HEK293 (cell line): ENCODE measurements around the gene ADD2.

ENCODE experiments used
- EGR2 ChIP-seq: fragments of 450-650 bp; formaldehyde crosslinking; IDR thresholded peaks from 2 replicates; pipeline ENCODE4 v1.5.1; 2016; ENCODE audit warnings: low read depth, missing biosample characterization, missing genetic modification characterization
- PBX3 ChIP-seq: sonication (generic); formaldehyde crosslinking; IDR thresholded peaks from 2 replicates; pipeline ENCODE4 v1.8.1; 2022; ENCODE audit warnings: mild to moderate bottlenecking, moderate library complexity, missing genetic modification reagents
- PRDM6 ChIP-seq: fragments of 450-650 bp; formaldehyde crosslinking; IDR thresholded peaks from 2 replicates; pipeline ENCODE4 v1.5.1; 2017; ENCODE audit warnings: missing biosample characterization, missing genetic modification characterization
- YY2 ChIP-seq: fragments of 450-650 bp; formaldehyde crosslinking; IDR thresholded peaks from 2 replicates; pipeline ENCODE4 v1.5.1; 2016; ENCODE audit warnings: missing biosample characterization, missing genetic modification characterization
- ZBTB17 ChIP-seq: fragments of 450-650 bp; formaldehyde crosslinking; IDR thresholded peaks from 2 replicates; pipeline ENCODE4 v1.5.1; 2016; ENCODE audit warnings: missing biosample characterization, missing genetic modification characterization
- ZNF324 ChIP-seq: fragments of 450-650 bp; formaldehyde crosslinking; IDR thresholded peaks from 2 replicates; pipeline ENCODE4 v1.5.1; 2016; ENCODE audit warnings: missing biosample characterization, missing genetic modification characterization
- ZNF37A ChIP-seq: fragments of 450-650 bp; IDR thresholded peaks from 2 replicates; pipeline ENCODE4 v1.5.1; 2018; ENCODE audit warnings: missing biosample characterization, missing genetic modification characterization
- ZNF830 ChIP-seq: fragments of 450-650 bp; IDR thresholded peaks from 2 replicates; pipeline ENCODE4 v1.5.0; 2018; ENCODE audit warnings: missing biosample characterization, missing genetic modification characterization, low read depth, mild to moderate bottlenecking, moderate library complexity
- TF ChIP-seq, protein P1 (sequence below): fragments of 450-650 bp; formaldehyde crosslinking; IDR thresholded peaks from 2 replicates; pipeline ENCODE4 v1.5.1; 2016; ENCODE audit warnings: missing biosample characterization, missing genetic modification characterization
- TF ChIP-seq, protein P2 (sequence below): fragments of 450-650 bp; formaldehyde crosslinking; IDR thresholded peaks from 2 replicates; pipeline ENCODE4 v1.5.1; 2016; ENCODE audit warnings: missing biosample characterization, missing genetic modification characterization, low read depth
- TF ChIP-seq, protein P3 (sequence below): fragments of 450-650 bp; formaldehyde crosslinking; IDR thresholded peaks from 2 replicates; pipeline ENCODE4 v1.5.1; 2016; ENCODE audit warnings: missing biosample characterization, missing genetic modification characterization

GRCh38 chr2:70808983-70809958 lies 41.3 kb upstream of the ADD2 start:
- TF ChIP-seq PRDM6 (tag by site-specific recombination) (no peak), PBX3 (CRISPR knock-in tag) (no peak), ZNF830 (no peak), ZNF324 (tag by site-specific recombination) (no peak), ZNF37A (tag by site-specific recombination) (no peak), YY2 (tag by site-specific recombination) (no peak), ZBTB17 (tag by site-specific recombination) (no peak), EGR2 (tag by site-specific recombination) (no peak)
- TF ChIP-seq, protein P1, sequence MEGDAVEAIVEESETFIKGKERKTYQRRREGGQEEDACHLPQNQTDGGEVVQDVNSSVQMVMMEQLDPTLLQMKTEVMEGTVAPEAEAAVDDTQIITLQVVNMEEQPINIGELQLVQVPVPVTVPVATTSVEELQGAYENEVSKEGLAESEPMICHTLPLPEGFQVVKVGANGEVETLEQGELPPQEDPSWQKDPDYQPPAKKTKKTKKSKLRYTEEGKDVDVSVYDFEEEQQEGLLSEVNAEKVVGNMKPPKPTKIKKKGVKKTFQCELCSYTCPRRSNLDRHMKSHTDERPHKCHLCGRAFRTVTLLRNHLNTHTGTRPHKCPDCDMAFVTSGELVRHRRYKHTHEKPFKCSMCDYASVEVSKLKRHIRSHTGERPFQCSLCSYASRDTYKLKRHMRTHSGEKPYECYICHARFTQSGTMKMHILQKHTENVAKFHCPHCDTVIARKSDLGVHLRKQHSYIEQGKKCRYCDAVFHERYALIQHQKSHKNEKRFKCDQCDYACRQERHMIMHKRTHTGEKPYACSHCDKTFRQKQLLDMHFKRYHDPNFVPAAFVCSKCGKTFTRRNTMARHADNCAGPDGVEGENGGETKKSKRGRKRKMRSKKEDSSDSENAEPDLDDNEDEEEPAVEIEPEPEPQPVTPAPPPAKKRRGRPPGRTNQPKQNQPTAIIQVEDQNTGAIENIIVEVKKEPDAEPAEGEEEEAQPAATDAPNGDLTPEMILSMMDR = no peak
- TF ChIP-seq, protein P2, sequence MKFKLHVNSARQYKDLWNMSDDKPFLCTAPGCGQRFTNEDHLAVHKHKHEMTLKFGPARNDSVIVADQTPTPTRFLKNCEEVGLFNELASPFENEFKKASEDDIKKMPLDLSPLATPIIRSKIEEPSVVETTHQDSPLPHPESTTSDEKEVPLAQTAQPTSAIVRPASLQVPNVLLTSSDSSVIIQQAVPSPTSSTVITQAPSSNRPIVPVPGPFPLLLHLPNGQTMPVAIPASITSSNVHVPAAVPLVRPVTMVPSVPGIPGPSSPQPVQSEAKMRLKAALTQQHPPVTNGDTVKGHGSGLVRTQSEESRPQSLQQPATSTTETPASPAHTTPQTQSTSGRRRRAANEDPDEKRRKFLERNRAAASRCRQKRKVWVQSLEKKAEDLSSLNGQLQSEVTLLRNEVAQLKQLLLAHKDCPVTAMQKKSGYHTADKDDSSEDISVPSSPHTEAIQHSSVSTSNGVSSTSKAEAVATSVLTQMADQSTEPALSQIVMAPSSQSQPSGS = no peak
- TF ChIP-seq, protein P3, sequence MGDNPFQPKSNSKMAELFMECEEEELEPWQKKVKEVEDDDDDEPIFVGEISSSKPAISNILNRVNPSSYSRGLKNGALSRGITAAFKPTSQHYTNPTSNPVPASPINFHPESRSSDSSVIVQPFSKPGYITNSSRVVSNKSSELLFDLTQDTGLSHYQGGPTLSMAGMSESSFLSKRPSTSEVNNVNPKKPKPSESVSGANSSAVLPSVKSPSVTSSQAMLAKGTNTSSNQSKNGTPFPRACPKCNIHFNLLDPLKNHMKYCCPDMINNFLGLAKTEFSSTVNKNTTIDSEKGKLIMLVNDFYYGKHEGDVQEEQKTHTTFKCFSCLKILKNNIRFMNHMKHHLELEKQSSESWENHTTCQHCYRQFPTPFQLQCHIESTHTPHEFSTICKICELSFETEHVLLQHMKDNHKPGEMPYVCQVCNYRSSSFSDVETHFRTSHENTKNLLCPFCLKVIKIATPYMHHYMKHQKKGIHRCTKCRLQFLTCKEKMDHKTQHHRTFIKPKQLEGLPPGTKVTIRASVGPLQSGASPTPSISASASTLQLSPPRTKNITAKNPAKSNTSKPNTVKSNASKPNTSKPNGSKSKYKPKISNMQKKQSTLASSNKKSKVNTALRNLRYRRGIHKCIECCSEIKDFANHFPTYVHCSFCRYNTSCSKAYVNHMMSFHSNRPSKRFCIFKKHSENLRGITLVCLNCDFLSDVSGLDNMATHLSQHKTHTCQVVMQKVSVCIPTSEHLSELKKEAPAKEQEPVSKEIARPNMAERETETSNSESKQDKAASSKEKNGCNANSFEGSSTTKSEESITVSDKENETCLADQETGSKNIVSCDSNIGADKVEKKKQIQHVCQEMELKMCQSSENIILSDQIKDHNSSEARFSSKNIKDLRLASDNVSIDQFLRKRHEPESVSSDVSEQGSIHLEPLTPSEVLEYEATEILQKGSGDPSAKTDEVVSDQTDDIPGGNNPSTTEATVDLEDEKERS = no peak
